Ammon's horn (tissue), 1 donor: ENCODE measurements around the gene SULT2A1.
"Not testable (repeated sequence)": the region's sequence is repeated elsewhere in the genome, so short reads cannot be mapped to it uniquely, and the experiment has no call there.

Source experiments
- DNase-seq: peaks from one replicate; pipeline ENCODE4 v3.0.0-alpha.2; 2016; ENCODE audit warnings: low spot score

SULT2A1 gene

DNA sequence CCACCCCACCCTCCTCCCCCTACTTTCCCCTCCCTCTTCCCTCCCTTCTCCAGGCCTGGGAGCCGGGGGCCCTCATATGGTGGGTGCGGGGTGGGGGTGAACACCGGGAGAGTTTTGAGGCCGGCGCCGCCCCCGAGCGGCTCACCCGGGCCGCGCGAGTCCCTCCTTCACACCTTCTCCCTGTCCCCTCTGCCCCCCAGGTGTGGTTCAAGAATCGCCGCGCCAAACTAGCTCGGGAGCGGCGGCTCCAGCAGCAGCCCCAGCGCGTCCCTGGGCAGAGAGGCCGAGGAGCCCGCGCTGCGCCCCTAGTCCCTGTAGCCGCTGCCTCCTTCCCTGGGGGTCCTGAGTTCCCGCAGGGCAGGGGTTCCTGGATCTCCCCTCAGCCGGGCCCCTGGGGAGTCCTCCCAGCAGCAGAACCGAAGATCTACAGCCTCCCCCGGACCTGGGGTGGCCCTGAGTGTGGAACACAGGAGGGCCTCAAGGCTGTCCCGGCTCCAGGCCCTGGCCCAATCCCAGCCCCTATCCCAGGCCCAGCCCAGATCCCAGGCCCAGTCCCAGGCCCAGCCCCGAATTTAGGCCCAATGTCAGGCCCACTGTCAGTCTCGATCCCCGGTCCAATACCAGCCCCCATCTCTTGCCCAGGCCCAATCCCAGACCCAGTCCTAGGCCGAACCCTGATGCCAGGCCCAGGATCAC lies 25.4 kb downstream of the SULT2A1 start:
- no peak for DNase-seq

DNA sequence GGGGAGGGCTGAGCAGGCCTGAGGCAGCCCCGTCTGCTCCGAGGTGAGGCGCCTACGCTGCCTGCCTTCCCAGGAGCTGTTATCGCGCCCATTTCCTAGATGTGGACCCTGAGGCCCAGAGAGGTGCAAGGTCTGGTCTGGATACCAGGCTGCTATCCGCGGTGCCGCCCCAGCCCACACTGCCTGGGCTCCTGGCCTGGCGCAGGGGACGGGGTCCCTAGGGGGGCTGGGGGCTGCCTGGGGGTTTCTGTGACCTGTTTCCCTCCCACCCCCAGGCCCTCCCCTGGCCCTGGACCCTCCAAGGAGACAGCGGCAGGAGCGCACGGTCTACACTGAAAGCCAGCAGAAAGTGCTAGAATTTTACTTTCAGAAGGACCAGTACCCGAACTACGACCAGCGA lies 26.3 kb downstream of the SULT2A1 start:
- not testable (repeated sequence) for DNase-seq

- DNase-seq = not testable (repeated sequence)
Measured at GRCh38 chr19:47858646-47859285, 27.3 kb downstream of the SULT2A1 start, which contains the start of gene TPRX2. Gene TPRX2, plus strand, starts transcription at chr19:47859235. Its CDS starts 12 bp downstream, at chr19:47859247.

DNA sequence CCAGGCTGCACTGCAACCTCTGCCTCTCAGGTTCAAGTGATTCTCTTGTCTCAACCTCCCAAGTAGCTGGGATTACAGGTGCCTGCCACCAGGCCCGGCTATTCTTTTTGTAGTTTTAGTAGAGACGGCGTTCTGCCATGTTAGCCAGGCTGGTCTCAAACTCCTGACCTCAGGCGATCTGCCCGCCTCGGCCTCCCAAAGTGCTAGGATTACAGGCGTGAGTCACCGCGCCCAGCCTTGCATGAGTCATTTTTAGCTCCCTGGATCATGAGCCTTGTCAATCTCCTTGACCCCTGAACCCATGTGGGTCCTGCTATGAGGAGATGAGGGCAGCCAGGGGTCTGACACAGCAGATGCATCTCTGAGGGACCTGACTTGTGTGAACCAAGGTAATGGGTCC lies 27.9 kb downstream of the SULT2A1 start:
- DNase-seq = not testable (repeated sequence)

GRCh38 chr19:47854459-47854858 lies 31.7 kb downstream of the SULT2A1 start:
- DNase-seq = no peak

GRCh38 chr19:47853003-47853402 lies 33.1 kb downstream of the SULT2A1 start:
- DNase-seq = no peak

- no peak for DNase-seq
Measured at GRCh38 chr19:47848823-47849473, 37.2 kb downstream of the SULT2A1 start.

DNA sequence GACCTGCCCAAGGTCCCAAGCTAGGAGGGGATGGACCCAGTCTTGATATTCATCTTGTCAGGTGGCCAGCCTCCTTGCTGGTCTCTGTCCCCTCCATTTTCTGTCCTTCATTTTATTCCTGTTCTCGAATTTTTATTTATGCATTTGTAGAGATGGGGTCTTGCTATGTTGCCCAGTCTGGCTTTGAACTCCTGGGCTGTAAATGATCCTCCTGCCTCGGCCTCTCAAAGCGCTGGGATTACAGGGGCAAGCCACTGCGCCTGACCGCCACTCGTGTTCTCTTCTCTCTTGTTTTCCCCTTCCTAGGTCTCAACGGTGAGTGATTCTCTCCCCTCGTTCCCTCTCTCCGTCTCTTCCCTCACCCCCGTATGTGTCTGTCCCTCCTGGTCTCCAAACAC lies 37.7 kb downstream of the SULT2A1 start:
- no peak for DNase-seq

GRCh38 chr19:47842941-47843340 lies 43.2 kb downstream of the SULT2A1 start:
- no peak for DNase-seq

- DNase-seq = no peak
Measured at GRCh38 chr19:47839913-47840312, 46.2 kb downstream of the SULT2A1 start.

- DNase-seq = no peak
Measured at GRCh38 chr19:47839411-47839810, 46.7 kb downstream of the SULT2A1 start.

DNA sequence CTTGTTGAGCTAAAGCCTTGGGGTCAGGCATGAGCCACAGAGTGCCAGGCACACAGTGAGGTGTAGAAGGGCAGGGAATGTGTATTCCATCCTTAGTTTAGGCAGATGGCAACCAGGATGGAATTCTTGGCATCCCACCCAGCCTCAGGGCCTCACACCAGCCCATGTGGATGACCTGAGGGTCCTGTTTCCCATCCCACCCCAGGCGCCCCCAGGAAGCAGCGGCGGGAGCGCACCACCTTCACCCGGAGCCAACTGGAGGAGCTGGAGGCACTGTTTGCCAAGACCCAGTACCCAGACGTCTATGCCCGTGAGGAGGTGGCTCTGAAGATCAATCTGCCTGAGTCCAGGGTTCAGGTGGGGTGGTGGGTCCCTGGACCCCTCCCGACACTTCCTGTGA lies 50.1 kb downstream of the SULT2A1 start:
- no peak for DNase-seq

DNA sequence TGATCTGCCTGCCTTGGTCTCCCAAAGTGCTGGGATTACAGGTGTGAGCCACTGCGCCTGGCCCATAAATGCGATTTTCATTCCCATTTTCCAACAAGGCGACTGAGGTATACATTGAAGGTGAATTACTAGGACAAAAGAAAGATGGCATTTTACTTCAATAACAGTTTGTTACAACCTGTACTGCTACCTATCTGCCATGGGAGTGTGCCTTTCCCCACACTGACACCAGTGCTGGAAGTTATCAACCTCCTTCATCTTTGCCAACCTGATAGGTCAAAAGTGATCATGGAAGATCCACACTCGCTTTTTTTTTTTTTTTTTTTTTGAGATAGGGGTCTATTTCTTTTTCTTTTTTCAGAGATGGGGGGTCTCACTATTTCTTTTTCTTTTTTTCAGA lies 53.4 kb downstream of the SULT2A1 start:
- DNase-seq = no peak

DNA sequence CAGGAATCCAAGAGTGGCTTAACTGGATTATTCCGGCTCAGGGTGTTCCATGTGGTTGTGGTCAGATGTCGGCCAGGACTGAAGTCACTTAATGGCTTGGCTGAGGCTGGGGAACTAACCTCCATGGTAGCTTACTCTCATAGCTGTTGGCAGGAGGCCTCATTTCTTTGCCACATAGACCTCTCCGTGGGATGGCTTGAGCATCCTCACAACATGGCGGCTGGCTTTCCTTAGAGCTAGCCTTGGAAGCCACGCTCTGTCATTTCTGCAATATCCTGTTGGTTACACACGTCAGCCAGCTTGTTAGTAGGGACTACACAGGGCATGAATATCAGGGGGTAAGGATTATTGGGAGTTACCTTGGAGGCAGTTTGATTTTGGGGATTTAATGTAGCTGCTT lies 59.3 kb downstream of the SULT2A1 start:
- DNase-seq = no peak

DNA sequence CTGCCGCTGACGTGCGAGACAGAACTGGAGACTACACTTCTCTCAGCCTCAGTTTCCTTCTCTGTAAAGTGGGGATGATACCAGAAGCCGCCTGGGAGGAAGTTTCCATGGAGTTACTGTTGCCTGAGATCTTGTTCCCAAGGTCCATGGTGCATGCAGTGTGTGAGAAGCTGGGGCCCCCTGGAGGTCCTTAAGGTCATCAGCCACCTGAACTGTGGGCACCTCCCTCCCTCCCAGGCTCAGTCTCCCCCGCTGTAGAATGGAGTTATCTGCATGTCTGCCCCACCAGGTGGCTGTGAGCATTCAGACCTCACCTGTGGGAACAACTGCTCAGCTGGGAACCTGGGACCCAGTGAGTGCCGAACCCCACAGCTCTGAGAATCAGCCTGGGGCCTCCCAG lies 61.7 kb downstream of the SULT2A1 start:
- no peak for DNase-seq

- DNase-seq = no peak
Measured at GRCh38 chr19:47821460-47822020, 64.6 kb downstream of the SULT2A1 start, which contains the start of gene CRX. Gene CRX, plus strand, starts transcription at chr19:47821937. Its CDS starts 12,507 bp downstream, at chr19:47834444.
